K562 treated with DMSO at 1 percent for 24 hours (cell line): ENCODE results near the gene SERP2. TPM values are rescaled to one million over a fixed set of nuclear protein-coding genes. Genes with fewer than 3 reads are reported as not detected.

ENCODE experiments used
- total RNA-seq: library from RNA; unstranded; fragments of 300-600 nt; gene quantifications from 2 replicates; pipeline ENCODE4 v1.2.3, GENCODE V29; 2022; ENCODE audit warnings: low read depth; ENCODE audit not compliant: insufficient read depth

The SERP2 gene
- not detected in 2 replicates for total RNA-seq

GRCh38 chr13:44373601-44374347 is at the start of gene SERP2:
SERP2 (plus strand) TSS chr13:44373824; CDS start chr13:44374026, 202 bp downstream.

Other genes with a start within 250 kb of the SERP2 start
- 11.3 and 12.9 TPM in 2 replicates for gene TSC22D1, start 202.5 kb downstream of the SERP2 start, total RNA-seq